Measurements from ENCODE around the gene MARCO.

GRCh38 chr2:118969734-118970395 is 27.9 kb downstream of the MARCO start:
- TF ChIP-seq CTCF (IDR thresholded peaks at IDR 0.05) = no peak
- no peak for TF ChIP-seq EP300 (IDR thresholded peaks at IDR 0.05)

All from stomach (tissue), 4 donors.